Type B pancreatic cell (in vitro differentiated cells): ENCODE measurements around the gene ST6GAL2. TPM values are rescaled to one million over a fixed set of nuclear protein-coding genes. Genes with fewer than 3 reads are reported as not detected.
A peak's percentile ranks its signal among the peaks of the same experiment; 100 is the strongest.

ENCODE experiments used
- DNase-seq: peaks from one replicate; pipeline ENCODE4 v3.0.0; 2021; ENCODE audit warnings: mixed read lengths; ENCODE audit not compliant: unreplicated experiment; ENCODE audit errors: extremely low spot score
- H3K27ac Mint-ChIP-seq: 2 replicates; pipeline ENCODE4 v1.8.0; 2021; ENCODE audit warnings: mild to moderate bottlenecking, mixed read lengths
- H3K27me3 Mint-ChIP-seq: 2 replicates; pipeline ENCODE4 v1.8.0; 2021; ENCODE audit warnings: mixed read lengths
- H3K36me3 Mint-ChIP-seq: 2 replicates; pipeline ENCODE4 v1.8.0; 2021; ENCODE audit warnings: mixed read lengths
- H3K4me1 Mint-ChIP-seq: one replicate; pipeline ENCODE4 v1.8.0; 2021; ENCODE audit warnings: mixed read lengths; ENCODE audit not compliant: unreplicated experiment
- H3K4me3 Mint-ChIP-seq: 2 replicates; pipeline ENCODE4 v1.8.0; 2021; ENCODE audit warnings: mild to moderate bottlenecking, mixed read lengths
- H3K9me3 Mint-ChIP-seq: 2 replicates; pipeline ENCODE4 v1.8.0; 2021; ENCODE audit warnings: mixed read lengths
- CTCF ChIP-seq: fragments of 200-600 bp; sonication (generic); conservative IDR thresholded peaks from 2 replicates; pipeline ENCODE4 v1.5.0; 2021; ENCODE audit warnings: antibody characterized with exemption, mild to moderate bottlenecking
- total RNA-seq: library from RNA; stranded (reverse); gene quantifications from 2 replicates; pipeline ENCODE4 v1.2.1, GENCODE V29; 2021; ENCODE audit warnings: low replicate concordance

Gene ST6GAL2
- total RNA-seq, 1 donor from 2014 or later: 18.7 TPM

DNA sequence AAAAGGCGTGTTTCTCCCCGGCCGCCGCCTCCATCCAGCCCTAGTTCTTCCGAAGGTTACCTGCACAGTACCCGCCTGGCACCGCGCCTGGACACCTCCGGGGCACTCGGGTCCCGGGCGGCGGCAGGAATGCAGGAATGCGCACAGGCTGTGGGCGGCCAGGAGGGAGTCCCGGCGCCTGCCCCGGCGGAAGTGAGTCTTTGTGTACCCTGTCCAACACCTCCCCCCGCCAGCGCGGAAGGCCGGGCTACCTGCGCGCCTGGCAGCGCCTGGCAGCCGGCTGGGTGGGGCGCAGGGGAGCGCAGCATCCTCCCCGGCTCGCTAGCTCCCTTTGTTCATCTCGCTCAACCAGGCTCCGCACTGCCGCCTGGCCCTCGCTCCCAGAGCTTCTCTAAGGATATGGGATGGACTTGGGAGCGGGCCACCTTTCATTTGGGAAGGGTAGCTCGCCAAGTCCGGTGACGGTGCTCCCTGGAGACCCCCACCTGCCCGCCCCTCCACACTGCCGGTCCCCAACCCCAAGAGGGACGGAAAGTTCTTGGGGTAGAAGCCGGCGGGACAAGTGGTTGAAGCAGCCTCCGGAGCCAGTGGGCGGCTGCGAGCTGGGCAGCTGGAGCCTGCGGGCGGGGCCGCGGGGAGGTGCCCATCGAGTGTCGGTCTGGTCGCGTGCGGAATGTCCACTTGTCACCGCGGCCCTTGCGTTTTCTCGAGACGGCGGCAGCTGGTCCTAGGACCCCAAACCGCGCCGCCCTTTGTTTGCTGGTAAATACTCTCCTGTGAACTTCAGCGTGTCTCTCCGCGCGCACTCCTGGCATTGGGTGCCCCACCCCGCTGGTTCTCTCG is 1.2 kb upstream of the ST6GAL2 start:
- peak; percentile 75 for DNase-seq
- H3K9me3 Mint-ChIP-seq: no peaks in the 10 kb centered on the region
- H3K27me3 Mint-ChIP-seq: peaks cover 59% of the 10 kb centered on the region
- TF ChIP-seq CTCF: no peak
- no peaks in the 10 kb centered on the region for H3K36me3 Mint-ChIP-seq
- H3K4me3 Mint-ChIP-seq: peak overlapping the region; percentile 88
- peaks cover 16% of the 10 kb centered on the region for H3K4me1 Mint-ChIP-seq
- peak overlapping the region; percentile 80 for H3K27ac Mint-ChIP-seq

GRCh38 chr2:106885329-106885728 is 638 bp downstream of the ST6GAL2 start:
- DNase-seq: no peak

DNA sequence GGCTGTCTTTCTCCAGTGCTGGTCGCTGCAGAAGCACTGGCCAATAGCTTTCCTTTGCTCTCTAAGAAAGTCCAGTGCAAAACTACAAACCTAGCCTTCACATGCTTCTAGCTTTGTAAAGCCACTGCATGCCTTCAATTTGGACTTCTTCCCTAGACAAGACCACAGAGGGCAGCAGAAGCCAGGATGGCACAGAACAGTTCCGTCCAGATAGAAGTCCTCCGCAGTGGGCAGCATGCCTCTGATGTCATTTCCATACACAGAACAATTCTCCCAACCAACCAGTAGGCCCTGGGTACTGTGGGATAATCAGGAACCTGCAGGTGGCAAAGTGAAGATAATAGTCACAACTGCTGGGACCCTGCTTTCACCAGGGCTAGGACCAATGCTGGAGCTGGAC is 3.3 kb downstream of the ST6GAL2 start:
- no peak overlapping the region for H3K27ac Mint-ChIP-seq
- H3K4me1 Mint-ChIP-seq: peaks cover 23% of the 10 kb centered on the region
- H3K4me3 Mint-ChIP-seq: no peak overlapping the region
- peaks cover 4% of the 10 kb centered on the region for H3K36me3 Mint-ChIP-seq
- DNase-seq: no peak
- H3K9me3 Mint-ChIP-seq: peaks cover 4% of the 10 kb centered on the region
- peaks cover 40% of the 10 kb centered on the region for H3K27me3 Mint-ChIP-seq
- TF ChIP-seq CTCF: no peak

More at GRCh38 chr2:106885329-106885728, 638 bp downstream of the ST6GAL2 start:
- H3K4me3 Mint-ChIP-seq: peak overlapping the region; percentile 98
- no peaks in the 10 kb centered on the region for H3K36me3 Mint-ChIP-seq
- no peak for TF ChIP-seq CTCF
- peak overlapping the region; percentile 89 for H3K27ac Mint-ChIP-seq
- peaks cover 51% of the 10 kb centered on the region for H3K27me3 Mint-ChIP-seq
- H3K4me1 Mint-ChIP-seq: peaks cover 23% of the 10 kb centered on the region
- no peaks in the 10 kb centered on the region for H3K9me3 Mint-ChIP-seq

DNA sequence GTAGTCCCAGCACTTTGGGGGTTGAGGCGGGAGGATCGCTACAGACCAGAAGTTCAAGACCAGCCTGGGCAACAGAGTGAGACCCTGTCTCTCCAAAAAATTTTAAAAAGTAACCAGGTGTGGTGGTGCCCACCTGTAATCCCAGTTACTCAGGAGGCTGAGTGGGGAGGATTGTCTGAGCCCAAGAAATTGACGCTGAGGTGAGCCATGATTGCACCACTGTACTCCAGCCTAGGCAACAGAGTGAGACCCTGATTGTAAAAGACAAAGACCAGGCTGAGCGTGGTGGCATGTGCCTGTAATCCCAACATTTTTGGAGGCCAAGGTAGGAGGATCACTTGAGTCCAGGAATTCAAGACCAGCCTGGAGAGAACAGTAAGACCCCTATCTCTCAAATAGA is 7.8 kb downstream of the ST6GAL2 start:
- Mint-ChIP-seq H3K36me3 (peaks cover 4% of the 10 kb centered on the region), H3K4me1 (peaks cover 8% of the 10 kb centered on the region), H3K4me3 (no peak overlapping the region), H3K9me3 (peaks cover 4% of the 10 kb centered on the region), H3K27me3 (peaks cover 14% of the 10 kb centered on the region), H3K27ac (no peak overlapping the region)
- no peak for DNase-seq
- no peak for TF ChIP-seq CTCF

- peaks cover 2% of the 10 kb centered on the region for H3K4me1 Mint-ChIP-seq
- no peak overlapping the region for H3K4me3 Mint-ChIP-seq
- H3K9me3 Mint-ChIP-seq: peaks cover 4% of the 10 kb centered on the region
- no peak overlapping the region for H3K27ac Mint-ChIP-seq
- peaks cover 4% of the 10 kb centered on the region for H3K27me3 Mint-ChIP-seq
- H3K36me3 Mint-ChIP-seq: peaks cover 4% of the 10 kb centered on the region
- no peak for TF ChIP-seq CTCF
- DNase-seq: no peak
Observed at GRCh38 chr2:106876699-106877098, 9.3 kb downstream of the ST6GAL2 start.
